HK-2 (cell line): ENCODE data around the gene KRTAP10-5.
"Not testable (repeated sequence)": the region's sequence is repeated elsewhere in the genome, so short reads cannot be mapped to it uniquely, and the experiment has no call there.

Source experiments
- DNase-seq: peaks from one replicate; pipeline ENCODE4 v3.0.0-alpha.2; 2018; ENCODE audit not compliant: unreplicated experiment

KRTAP10-5 gene

GRCh38 chr21:44580231-44580821 lies at the start of gene KRTAP10-5:
TSS of gene KRTAP10-5 (minus strand) at chr21:44580604. CDS start at chr21:44580578, 26 bp downstream.
- not testable (repeated sequence) for DNase-seq

- DNase-seq = no peak
These were observed 48.4 kb upstream of the KRTAP10-5 start for GRCh38 chr21:44628707-44629391.

- not testable (repeated sequence) for DNase-seq
These were observed 47.4 kb upstream of the KRTAP10-5 start for GRCh38 chr21:44627831-44628233.

GRCh38 chr21:44627181-44627822 lies 46.9 kb upstream of the KRTAP10-5 start:
- DNase-seq = not testable (repeated sequence)

- DNase-seq = no peak
These were observed 46.3 kb upstream of the KRTAP10-5 start, which contains the start of gene KRTAP10-9 for GRCh38 chr21:44626673-44627143. TSS of gene KRTAP10-9 (plus strand) at chr21:44627093. CDS start at chr21:44627172, 79 bp downstream.

- DNase-seq = no peak
These were observed 45.9 kb upstream of the KRTAP10-5 start for GRCh38 chr21:44626262-44626661.

- no peak for DNase-seq
These were observed 45.4 kb upstream of the KRTAP10-5 start for GRCh38 chr21:44625756-44626155.

GRCh38 chr21:44623575-44623974 lies 43.2 kb upstream of the KRTAP10-5 start:
- DNase-seq = no peak

GRCh38 chr21:44619886-44620285 lies 39.5 kb upstream of the KRTAP10-5 start:
- DNase-seq = no peak

- DNase-seq = no peak
These were observed 38.5 kb upstream of the KRTAP10-5 start for GRCh38 chr21:44618909-44619308.

GRCh38 chr21:44618504-44618903 lies 38.1 kb upstream of the KRTAP10-5 start:
- DNase-seq = no peak

- no peak for DNase-seq
These were observed 36.7 kb upstream of the KRTAP10-5 start for GRCh38 chr21:44617071-44617501.

GRCh38 chr21:44616591-44616926 lies 36.2 kb upstream of the KRTAP10-5 start:
- no peak for DNase-seq

- no peak for DNase-seq
These were observed 35.6 kb upstream of the KRTAP10-5 start for GRCh38 chr21:44615911-44616590.

- DNase-seq = no peak
These were observed 35.1 kb upstream of the KRTAP10-5 start for GRCh38 chr21:44615466-44615865.

GRCh38 chr21:44614961-44615391 lies 34.6 kb upstream of the KRTAP10-5 start:
- DNase-seq = no peak

- no peak for DNase-seq
These were observed 33.8 kb upstream of the KRTAP10-5 start for GRCh38 chr21:44614161-44614631.

GRCh38 chr21:44613386-44614155 lies 33.2 kb upstream of the KRTAP10-5 start:
- no peak for DNase-seq

GRCh38 chr21:44612669-44613229 lies 32.3 kb upstream of the KRTAP10-5 start:
- no peak for DNase-seq

- no peak for DNase-seq
These were observed 31.7 kb upstream of the KRTAP10-5 start, which contains the start of gene KRTAP10-8 for GRCh38 chr21:44612029-44612486. TSS of gene KRTAP10-8 (plus strand) at chr21:44612079. CDS start at chr21:44612101, 22 bp downstream.

GRCh38 chr21:44611551-44611950 lies 31.1 kb upstream of the KRTAP10-5 start:
- DNase-seq = no peak
